Natural killer cell (primary cell): ENCODE results near the gene OR2T33. TPM values are rescaled to one million over a fixed set of nuclear protein-coding genes. Genes with fewer than 3 reads are reported as not detected.
"Not testable (repeated sequence)": the region's sequence is repeated elsewhere in the genome, so short reads cannot be mapped to it uniquely, and the experiment has no call there.

ENCODE experiments used
- ATAC-seq, 3 donors: fragments of 150-1000 bp in 2 of 3; fragments of 200-7000 bp in 1 of 3; cut with Tn5 transposase; 1 replicate in 1 of 3; 2 replicates in 2 of 3; pipeline ENCODE4 v1.10.0; 2021; ENCODE audit warnings: mild to moderate bottlenecking in 2 of 3, moderate library complexity in 2 of 3
- DNase-seq, 2 donors: peaks; one replicate each; pipeline versions ENCODE4 v3.0.0 to v3.0.0-alpha.2; 2013 to 2021; ENCODE audit warnings: mixed read lengths in 1 of 2
- H3K27ac ChIP-seq: one replicate; pipeline ENCODE4 v1.5.1; 2013; ENCODE audit warnings: mild to moderate bottlenecking, low read length
- H3K27me3 ChIP-seq: one replicate; pipeline ENCODE4 v1.6.1; 2013; ENCODE audit warnings: low read length; ENCODE audit not compliant: control insufficient read depth, insufficient read depth
- H3K36me3 ChIP-seq: one replicate; pipeline ENCODE4 v1.6.1; 2013; ENCODE audit warnings: low read length; ENCODE audit not compliant: control insufficient read depth, insufficient read depth
- H3K4me1 ChIP-seq: one replicate; pipeline ENCODE4 v1.6.1; 2013; ENCODE audit warnings: low read length; ENCODE audit not compliant: control insufficient read depth, insufficient read depth
- H3K4me3 ChIP-seq: one replicate; pipeline ENCODE4 v1.5.1; 2013; ENCODE audit warnings: low read length
- H3K9me3 ChIP-seq: one replicate; pipeline ENCODE4 v1.6.1; 2013; ENCODE audit warnings: low read length; ENCODE audit not compliant: control insufficient read depth, insufficient read depth
- H3K27ac Mint-ChIP-seq, 2 donors: one replicate each; pipeline ENCODE4 v1.8.0; 2022; ENCODE audit warnings: mild to moderate bottlenecking in 2 of 2, mixed read lengths in 2 of 2, moderate library complexity in 1 of 2
- H3K27me3 Mint-ChIP-seq, 2 donors: one replicate each; pipeline ENCODE4 v1.8.0; 2022; ENCODE audit warnings: low read depth in 2 of 2, mixed read lengths in 2 of 2
- H3K36me3 Mint-ChIP-seq: one replicate; pipeline ENCODE4 v1.8.0; 2022; ENCODE audit warnings: mixed read lengths
- H3K4me1 Mint-ChIP-seq, 2 donors: one replicate each; pipeline ENCODE4 v1.8.0; 2022; ENCODE audit warnings: mixed read lengths in 2 of 2
- H3K4me3 Mint-ChIP-seq: one replicate; pipeline ENCODE4 v1.8.0; 2022; ENCODE audit warnings: mild to moderate bottlenecking, moderate library complexity, mixed read lengths
- H3K9me3 Mint-ChIP-seq, 2 donors: one replicate each; pipeline ENCODE4 v1.8.0; 2022; ENCODE audit warnings: mixed read lengths in 2 of 2
- WGBS: methylation state at CpG from one replicate; pipeline ENCODE4 v1.1.7; 2013; ENCODE audit warnings: missing lambda C conversion rate; ENCODE audit not compliant: insufficient coverage; 5-methylcytosine and 5-hydroxymethylcytosine counted together
- intact Hi-C: fragments of 100-400 bp; cut with micrococcal nuclease; formaldehyde crosslinking; loops from one replicate; pipeline ENCODE4 v1.14.2; 2022
- total RNA-seq, 4 donors: library from RNA; stranded (reverse); fragments of 120-200 nt in 1 of 4; gene quantifications; one replicate each; pipeline versions ENCODE4 v1.2.3 to v1.2.4, GENCODE V29; 2013 to 2022
- TF ChIP-seq, protein P1 (sequence below): fragments of 200-600 bp; IDR thresholded peaks from one replicate; pipeline ENCODE4 v1.8.0; 2022; ENCODE audit warnings: antibody characterized with exemption

Gene OR2T33, protein sequence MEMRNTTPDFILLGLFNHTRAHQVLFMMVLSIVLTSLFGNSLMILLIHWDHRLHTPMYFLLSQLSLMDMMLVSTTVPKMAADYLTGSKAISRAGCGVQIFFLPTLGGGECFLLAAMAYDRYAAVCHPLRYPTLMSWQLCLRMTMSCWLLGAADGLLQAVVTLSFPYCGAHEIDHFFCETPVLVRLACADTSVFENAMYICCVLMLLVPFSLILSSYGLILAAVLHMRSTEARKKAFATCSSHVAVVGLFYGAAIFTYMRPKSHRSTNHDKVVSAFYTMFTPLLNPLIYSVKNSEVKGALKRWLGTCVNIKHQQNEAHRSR
- not detected for total RNA-seq
- total RNA-seq (2013), result not detected

DNA sequence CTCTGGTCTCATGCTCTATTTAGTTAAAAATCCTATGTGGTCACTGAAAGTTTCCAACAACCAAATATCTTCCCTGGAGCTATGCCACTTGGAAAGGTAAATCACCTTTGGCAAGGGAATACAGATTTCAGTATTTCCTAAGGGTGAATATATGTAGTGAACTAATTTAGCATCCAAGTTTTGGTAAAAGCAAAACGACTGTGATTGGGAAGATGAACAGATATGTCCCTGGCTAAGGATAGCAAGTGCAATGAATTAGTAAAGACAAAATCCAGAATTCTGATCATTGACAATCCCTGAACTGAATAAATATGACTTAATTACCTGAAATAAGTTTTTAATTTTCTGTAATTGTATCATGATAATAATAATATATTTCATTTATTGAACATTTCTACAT lies at the start of gene OR2T33:
Gene OR2T33 (minus strand): TSS at position 101 of the 400 bp plus-strand sequence. CDS start 4,162 bp downstream, outside the sequence.
- WGBS, result 58% methylated on average over 1 of the region's 1 CpG
- Mint-ChIP-seq H3K27ac (no peak within 1 kb of the TSS), H3K36me3 (no peaks in the 10 kb centered on the region)

DNA sequence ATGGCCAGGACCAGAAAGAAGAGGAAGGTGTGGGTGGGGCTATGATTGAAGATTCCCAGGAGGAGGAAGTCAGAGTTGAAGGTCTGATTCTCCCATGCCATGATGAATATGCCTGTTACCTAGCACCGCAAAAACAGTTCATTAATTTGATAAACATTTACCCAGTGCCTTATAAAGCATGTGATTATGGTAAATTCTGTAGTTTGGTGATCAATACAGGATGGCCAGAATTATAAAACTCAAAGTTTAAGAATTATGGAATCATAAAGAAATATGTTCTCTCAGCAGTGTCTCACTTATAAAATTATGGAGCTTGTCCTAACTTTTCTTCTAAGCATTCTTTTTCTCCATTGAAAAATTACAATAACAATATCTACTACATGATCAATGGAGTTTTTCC lies 46.7 kb upstream of the OR2T33 start, which contains the start of gene OR2M7:
Gene OR2M7 (minus strand): TSS at position 101 of the 400 bp plus-strand sequence. CDS start 0 bp downstream, at position 101.
- Mint-ChIP-seq H3K27ac (no peak within 1 kb of the TSS), H3K27me3 (no peaks in the 10 kb centered on the region), H3K4me1 (no peaks in the 10 kb centered on the region), H3K4me3 (no peak within 1 kb of the TSS), H3K36me3 (no peaks in the 10 kb centered on the region), H3K9me3 (peaks cover 3 to 21% of the 10 kb centered on the region in 2 donors)
- intact Hi-C loops, result no loop called here
- TF ChIP-seq, protein P1, sequence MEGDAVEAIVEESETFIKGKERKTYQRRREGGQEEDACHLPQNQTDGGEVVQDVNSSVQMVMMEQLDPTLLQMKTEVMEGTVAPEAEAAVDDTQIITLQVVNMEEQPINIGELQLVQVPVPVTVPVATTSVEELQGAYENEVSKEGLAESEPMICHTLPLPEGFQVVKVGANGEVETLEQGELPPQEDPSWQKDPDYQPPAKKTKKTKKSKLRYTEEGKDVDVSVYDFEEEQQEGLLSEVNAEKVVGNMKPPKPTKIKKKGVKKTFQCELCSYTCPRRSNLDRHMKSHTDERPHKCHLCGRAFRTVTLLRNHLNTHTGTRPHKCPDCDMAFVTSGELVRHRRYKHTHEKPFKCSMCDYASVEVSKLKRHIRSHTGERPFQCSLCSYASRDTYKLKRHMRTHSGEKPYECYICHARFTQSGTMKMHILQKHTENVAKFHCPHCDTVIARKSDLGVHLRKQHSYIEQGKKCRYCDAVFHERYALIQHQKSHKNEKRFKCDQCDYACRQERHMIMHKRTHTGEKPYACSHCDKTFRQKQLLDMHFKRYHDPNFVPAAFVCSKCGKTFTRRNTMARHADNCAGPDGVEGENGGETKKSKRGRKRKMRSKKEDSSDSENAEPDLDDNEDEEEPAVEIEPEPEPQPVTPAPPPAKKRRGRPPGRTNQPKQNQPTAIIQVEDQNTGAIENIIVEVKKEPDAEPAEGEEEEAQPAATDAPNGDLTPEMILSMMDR, result no peak
- ATAC-seq (no peak), DNase-seq (no peak)
- Histone ChIP-seq H3K27ac (no peak within 1 kb of the TSS), H3K36me3 (no peaks in the 10 kb centered on the region), H3K9me3 (no peaks in the 10 kb centered on the region), H3K4me1 (no peaks in the 10 kb centered on the region), H3K27me3 (no peaks in the 10 kb centered on the region), H3K4me3 (no peak within 1 kb of the TSS)
- no CpG with 5 or more reads among the region's 1 CpG for WGBS

More for the DNA sequence above, at the start of gene OR2T33:
- no peak for ATAC-seq
- H3K27me3 ChIP-seq, result no peaks in the 10 kb centered on the region
- intact Hi-C loops, result no loop called here
- no peaks in the 10 kb centered on the region for H3K9me3 ChIP-seq
- Mint-ChIP-seq H3K27me3 (no peaks in the 10 kb centered on the region), H3K4me1 (no peaks in the 10 kb centered on the region), H3K9me3 (peaks cover 0 to 2% of the 10 kb centered on the region in 2 donors), H3K4me3 (no peak within 1 kb of the TSS)
- H3K27ac ChIP-seq, result no peak within 1 kb of the TSS
- no peak within 1 kb of the TSS for H3K4me3 ChIP-seq
- H3K4me1 ChIP-seq, result no peaks in the 10 kb centered on the region
- no peak for DNase-seq
- no peaks in the 10 kb centered on the region for H3K36me3 ChIP-seq
- TF ChIP-seq, protein P1, result no peak

DNA sequence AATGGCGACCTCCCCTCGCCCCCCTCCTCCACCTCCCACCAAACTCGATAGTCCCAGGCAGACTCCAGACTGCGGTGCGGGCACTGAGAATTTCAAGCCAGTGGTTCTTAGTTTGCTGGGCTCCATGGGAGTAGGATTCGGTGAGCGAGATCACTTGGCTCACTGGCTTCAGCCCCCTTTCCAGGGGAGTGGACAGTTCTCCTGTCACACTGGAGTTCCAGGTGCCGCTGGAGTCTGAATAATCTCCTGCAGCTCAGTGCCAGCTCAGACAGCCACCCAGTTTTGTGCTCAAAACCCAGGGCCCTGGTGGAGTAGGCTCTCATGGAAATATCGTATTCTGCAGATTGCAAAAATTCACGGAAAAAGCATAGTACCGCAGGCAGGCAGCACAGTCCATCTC lies 39.0 kb upstream of the OR2T33 start:
- ATAC-seq, result no peak
- H3K4me1 Mint-ChIP-seq, result no peaks in the 10 kb centered on the region
- TF ChIP-seq, protein P1, result no peak
- WGBS, result 86% methylated on average over 11 of the region's 11 CpGs
- H3K27me3 ChIP-seq, result no peaks in the 10 kb centered on the region
- peaks cover 4% of the 10 kb centered on the region for H3K9me3 ChIP-seq
- H3K27me3 Mint-ChIP-seq, result no peaks in the 10 kb centered on the region
- no peak overlapping the region for H3K4me3 Mint-ChIP-seq
- H3K4me1 ChIP-seq, result no peaks in the 10 kb centered on the region
- H3K9me3 Mint-ChIP-seq, result peaks cover 9 to 17% of the 10 kb centered on the region in 2 donors
- no peak overlapping the region for H3K27ac Mint-ChIP-seq
- no peaks in the 10 kb centered on the region for H3K36me3 Mint-ChIP-seq
- no peaks in the 10 kb centered on the region for H3K36me3 ChIP-seq
- intact Hi-C loops, result no loop called here
- DNase-seq, result no peak
- no peak overlapping the region for H3K27ac ChIP-seq
- H3K4me3 ChIP-seq, result no peak overlapping the region

DNA sequence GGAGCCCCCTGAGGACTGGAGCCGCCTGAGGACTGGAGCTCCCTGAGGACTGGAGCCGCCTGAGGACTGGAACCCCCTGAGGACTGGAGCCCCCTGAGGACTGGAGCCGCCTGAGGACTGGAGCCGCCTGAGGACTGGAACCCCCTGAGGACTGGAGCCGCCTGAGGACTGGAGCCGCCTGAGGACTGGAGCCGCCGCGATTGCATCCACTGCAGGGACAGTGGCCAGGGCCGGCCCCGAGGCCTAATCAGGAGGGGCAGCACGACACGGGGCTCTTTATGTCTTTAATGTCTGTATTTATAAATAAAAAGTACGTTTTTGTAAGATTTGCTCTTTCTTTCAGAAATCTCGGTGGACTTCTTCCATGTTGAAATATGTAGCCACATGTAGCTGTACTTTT lies 29.0 kb upstream of the OR2T33 start:
- H3K4me3 ChIP-seq, DNase-seq, H3K27ac Mint-ChIP-seq, intact Hi-C loops, H3K27me3 ChIP-seq, H3K9me3 Mint-ChIP-seq, H3K27ac ChIP-seq, H3K4me3 Mint-ChIP-seq, H3K9me3 ChIP-seq, H3K4me1 ChIP-seq, H3K36me3 ChIP-seq, H3K27me3 Mint-ChIP-seq, ATAC-seq, H3K36me3 Mint-ChIP-seq, H3K4me1 Mint-ChIP-seq: not testable (repeated sequence)
- 74% methylated on average over 15 of the region's 15 CpGs for WGBS
